Loucy (cell line): ENCODE data around the gene PER2.

ENCODE experiments used
- H2AFZ ChIP-seq: fragments of 200-600 bp; sonication (generic); 2 replicates; pipeline ENCODE4 v1.6.0; 2016; ENCODE audit warnings: antibody characterized with exemption, mild to moderate bottlenecking, low read length, moderate library complexity
- H3F3A ChIP-seq: fragments of 200-600 bp; 2 replicates; pipeline ENCODE4 v1.6.0; 2016; ENCODE audit warnings: antibody characterized with exemption, low read depth, mild to moderate bottlenecking
- H3K27me3 ChIP-seq: fragments of 200-600 bp; sonication (generic); 2 replicates; pipeline ENCODE4 v1.6.1; 2014; ENCODE audit warnings: low read length, mild to moderate bottlenecking; ENCODE audit not compliant: insufficient read depth, poor library complexity, severe bottlenecking
- H3K36me3 ChIP-seq: fragments of 200-600 bp; sonication (generic); 2 replicates; pipeline ENCODE4 v1.6.1; 2016; ENCODE audit warnings: low read length; ENCODE audit not compliant: insufficient read depth
- H3K4me1 ChIP-seq: fragments of 200-600 bp; sonication (generic); 2 replicates; pipeline ENCODE4 v1.5.1; 2014; ENCODE audit warnings: low read length, mild to moderate bottlenecking; ENCODE audit not compliant: insufficient read depth, poor library complexity, severe bottlenecking
- H3K4me2 ChIP-seq: fragments of 200-600 bp; sonication (generic); 2 replicates; pipeline ENCODE4 v1.6.0; 2014; ENCODE audit warnings: antibody characterized with exemption, low read length, low read depth, mild to moderate bottlenecking; ENCODE audit not compliant: poor library complexity, severe bottlenecking
- H3K4me3 ChIP-seq: fragments of 200-600 bp; sonication (generic); 2 replicates; pipeline ENCODE4 v1.5.1; 2014; ENCODE audit warnings: low read length, mild to moderate bottlenecking, mixed read lengths; ENCODE audit not compliant: poor library complexity, severe bottlenecking
- H3K79me2 ChIP-seq: fragments of 200-600 bp; sonication (generic); 2 replicates; pipeline ENCODE4 v1.6.1; 2014; ENCODE audit warnings: low read length; ENCODE audit not compliant: insufficient read depth
- H3K9ac ChIP-seq: fragments of 200-600 bp; sonication (generic); 2 replicates; pipeline ENCODE4 v1.6.0; 2014; ENCODE audit warnings: mild to moderate bottlenecking, low read depth, low read length, moderate library complexity; ENCODE audit not compliant: poor library complexity, severe bottlenecking
- H3K9me2 ChIP-seq: fragments of 200-600 bp; sonication (generic); replicated peaks from 2 replicates; pipeline ENCODE4 v1.6.1; 2016; ENCODE audit warnings: low read depth, low read length, mixed read lengths
- H3K9me3 ChIP-seq: fragments of 200-600 bp; sonication (generic); 2 replicates; pipeline ENCODE4 v1.6.1; 2014; ENCODE audit warnings: mild to moderate bottlenecking, antibody characterized with exemption, low read length, low read depth; ENCODE audit not compliant: insufficient read depth
- H4K20me1 ChIP-seq: fragments of 200-600 bp; sonication (generic); 2 replicates; pipeline ENCODE4 v1.6.0; 2014; ENCODE audit warnings: antibody characterized with exemption, low read length, mild to moderate bottlenecking; ENCODE audit not compliant: insufficient read depth, poor library complexity, severe bottlenecking
- EZH2phosphoT487 ChIP-seq: fragments of 200-600 bp; IDR thresholded peaks from 2 replicates; pipeline ENCODE4 v1.6.1; 2018; ENCODE audit warnings: antibody characterized with exemption, mild to moderate bottlenecking, moderate library complexity, borderline replicate concordance
- TF ChIP-seq, protein P1 (sequence below): fragments of 200-600 bp; sonication (generic); conservative IDR thresholded peaks from 2 replicates; pipeline ENCODE4 v1.5.1; 2014; ENCODE audit warnings: mild to moderate bottlenecking, antibody characterized with exemption, low read length

PER2 gene

DNA sequence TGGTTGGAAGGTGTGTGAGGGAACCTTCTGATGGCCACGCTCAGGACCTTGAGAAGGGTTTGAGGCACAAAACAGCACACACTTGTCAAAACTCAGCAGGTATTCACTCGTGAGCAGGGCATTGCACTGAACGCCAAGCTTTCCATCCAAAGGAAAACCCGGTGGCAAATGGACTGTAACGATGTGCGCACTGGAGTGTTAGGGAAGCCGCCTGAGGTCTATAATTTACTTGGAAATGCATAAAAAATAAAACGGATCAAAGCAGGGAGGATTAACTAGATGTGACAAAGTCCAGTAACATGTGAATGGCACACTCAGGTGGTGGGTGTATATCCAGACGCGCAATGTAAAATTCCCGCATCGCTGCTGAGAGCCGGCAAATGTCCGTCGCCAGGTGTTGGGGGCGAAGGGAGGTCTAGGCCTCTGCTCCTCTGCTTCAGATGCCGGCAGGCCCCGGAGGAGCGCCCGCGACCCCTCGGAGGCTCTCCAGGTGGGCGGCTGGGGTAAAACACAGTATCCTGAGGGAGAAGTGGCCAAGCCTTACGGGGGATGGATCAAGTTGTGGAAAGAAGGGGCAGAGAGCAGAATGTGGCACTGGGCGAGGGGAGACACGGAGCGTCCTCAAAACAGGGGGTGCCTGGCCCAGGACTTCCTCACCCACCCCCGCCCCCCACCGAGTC, 63.9 kb downstream of the PER2 start:
- Histone ChIP-seq H3K4me2 (no peak overlapping the region), H3K36me3 (no peaks in the 10 kb centered on the region), H3K79me2 (no peaks in the 10 kb centered on the region), H3K4me3 (no peak overlapping the region), H3K9me2 (no peaks in the 10 kb centered on the region), H3K9me3 (no peaks in the 10 kb centered on the region), H3K9ac (no peak overlapping the region), H3F3A (no peaks in the 10 kb centered on the region), H3K27me3 (no peaks in the 10 kb centered on the region), H2AFZ (no peak overlapping the region), H3K4me1 (no peaks in the 10 kb centered on the region), H4K20me1 (no peaks in the 10 kb centered on the region)
- TF ChIP-seq, protein P1, sequence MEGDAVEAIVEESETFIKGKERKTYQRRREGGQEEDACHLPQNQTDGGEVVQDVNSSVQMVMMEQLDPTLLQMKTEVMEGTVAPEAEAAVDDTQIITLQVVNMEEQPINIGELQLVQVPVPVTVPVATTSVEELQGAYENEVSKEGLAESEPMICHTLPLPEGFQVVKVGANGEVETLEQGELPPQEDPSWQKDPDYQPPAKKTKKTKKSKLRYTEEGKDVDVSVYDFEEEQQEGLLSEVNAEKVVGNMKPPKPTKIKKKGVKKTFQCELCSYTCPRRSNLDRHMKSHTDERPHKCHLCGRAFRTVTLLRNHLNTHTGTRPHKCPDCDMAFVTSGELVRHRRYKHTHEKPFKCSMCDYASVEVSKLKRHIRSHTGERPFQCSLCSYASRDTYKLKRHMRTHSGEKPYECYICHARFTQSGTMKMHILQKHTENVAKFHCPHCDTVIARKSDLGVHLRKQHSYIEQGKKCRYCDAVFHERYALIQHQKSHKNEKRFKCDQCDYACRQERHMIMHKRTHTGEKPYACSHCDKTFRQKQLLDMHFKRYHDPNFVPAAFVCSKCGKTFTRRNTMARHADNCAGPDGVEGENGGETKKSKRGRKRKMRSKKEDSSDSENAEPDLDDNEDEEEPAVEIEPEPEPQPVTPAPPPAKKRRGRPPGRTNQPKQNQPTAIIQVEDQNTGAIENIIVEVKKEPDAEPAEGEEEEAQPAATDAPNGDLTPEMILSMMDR, result no peak
- no peak for TF ChIP-seq EZH2phosphoT487

DNA sequence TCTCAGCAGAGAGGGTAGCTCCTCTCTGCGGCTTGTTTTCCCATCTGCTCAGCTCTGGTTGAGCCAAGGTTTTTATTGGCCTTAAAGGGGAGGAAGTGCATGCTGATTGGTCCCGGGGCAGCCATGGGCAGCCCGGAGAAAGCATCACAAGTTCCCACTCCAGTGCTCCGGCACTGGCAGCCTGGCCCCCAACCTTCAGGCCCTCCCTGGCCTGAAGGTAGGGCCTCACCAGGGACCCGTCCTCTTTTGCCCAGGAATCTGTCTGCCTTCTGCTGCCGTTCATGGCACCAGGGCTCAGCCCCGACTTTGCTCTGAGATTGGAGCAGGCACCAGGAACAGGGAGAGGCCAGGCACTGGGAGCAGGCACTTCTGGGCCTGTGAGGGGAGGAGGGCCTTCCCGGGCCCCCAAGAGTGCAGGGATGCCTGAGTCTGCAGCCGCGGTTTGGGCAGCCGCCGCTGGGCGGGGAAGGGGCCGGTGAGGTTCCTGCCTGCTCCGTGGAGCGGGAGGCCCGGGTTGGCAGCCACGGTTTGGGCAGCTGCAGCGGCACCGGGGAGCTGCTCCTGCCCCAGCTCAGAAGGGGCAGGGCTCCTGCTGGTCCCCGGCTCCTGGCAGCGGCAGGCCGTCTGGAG, 67.4 kb downstream of the PER2 start:
- Histone ChIP-seq H3K79me2 (no peaks in the 10 kb centered on the region), H3K9ac (no peak overlapping the region), H3K27me3 (no peaks in the 10 kb centered on the region), H3K4me1 (no peaks in the 10 kb centered on the region), H2AFZ (no peak overlapping the region), H3K4me3 (no peak overlapping the region), H3K36me3 (no peaks in the 10 kb centered on the region), H3F3A (no peaks in the 10 kb centered on the region), H3K9me3 (no peaks in the 10 kb centered on the region), H3K4me2 (no peak overlapping the region), H4K20me1 (no peaks in the 10 kb centered on the region), H3K9me2 (no peaks in the 10 kb centered on the region)
- TF ChIP-seq, protein P1, result no peak
- TF ChIP-seq EZH2phosphoT487, result no peak

DNA sequence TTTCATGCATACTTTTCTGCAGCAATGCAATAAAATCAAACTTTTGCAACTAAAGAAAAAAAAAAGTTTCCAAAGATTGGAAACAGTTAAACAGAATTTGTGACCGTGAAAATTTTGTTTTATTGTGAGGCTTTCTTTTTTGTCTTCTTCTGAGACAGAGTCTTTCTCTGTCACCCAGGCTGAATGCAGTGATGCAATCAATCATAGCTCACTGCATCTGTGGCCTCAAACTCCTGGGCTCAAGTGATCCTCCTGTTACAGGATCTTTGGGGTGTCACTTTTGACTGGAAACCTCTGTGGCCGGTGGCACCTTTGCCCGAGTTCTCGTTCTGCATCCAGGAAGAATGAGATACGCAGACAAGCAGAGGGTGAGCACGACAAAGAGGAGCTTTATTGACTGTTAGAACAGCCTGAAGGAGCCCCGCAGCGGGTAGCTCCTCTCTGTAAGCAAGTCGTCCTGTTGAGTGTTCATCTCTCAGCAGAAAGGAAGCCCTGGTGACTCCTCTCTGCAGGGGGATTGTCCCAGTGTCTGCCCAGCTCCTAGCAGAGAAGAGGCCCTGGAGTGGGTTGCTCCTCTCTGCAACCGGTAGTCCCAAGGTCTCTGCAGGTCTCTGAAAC, 68.0 kb downstream of the PER2 start:
- TF ChIP-seq, protein P1, result no peak
- no peak for TF ChIP-seq EZH2phosphoT487
- Histone ChIP-seq H3K27me3 (no peaks in the 10 kb centered on the region), H3K4me3 (no peak overlapping the region), H3K9me3 (no peaks in the 10 kb centered on the region), H2AFZ (no peak overlapping the region), H3K9me2 (no peaks in the 10 kb centered on the region), H3K4me1 (no peaks in the 10 kb centered on the region), H3K36me3 (no peaks in the 10 kb centered on the region), H3K79me2 (no peaks in the 10 kb centered on the region), H3F3A (no peaks in the 10 kb centered on the region), H3K4me2 (no peak overlapping the region), H3K9ac (no peak overlapping the region), H4K20me1 (no peaks in the 10 kb centered on the region)
